Panc1 (cell line): ENCODE results near the gene BAIAP3. TPM values are rescaled to one million over a fixed set of nuclear protein-coding genes. Genes with fewer than 3 reads are reported as not detected.

Source experiments
- ATAC-seq: fragments of 200-7000 bp; cut with Tn5 transposase; 2 replicates; pipeline ENCODE4 v1.9.1; 2020; ENCODE audit warnings: mild to moderate bottlenecking, moderate library complexity
- BruUV-seq: library from RNA; stranded (reverse); fragments of 400-500 nt; replicated peaks from 2 replicates; lab custom pipeline; 2021; lab: Mats Ljungman, UMichigan
- CTCF ChIA-PET: fragments of 300-600 bp; sonication (Branson Sonifier 250); formaldehyde crosslinking; loops from one replicate; lab custom pipeline; 2022; ENCODE audit warnings: antibody characterized with exemption; lab: Charles Lee
- POLR2A ChIA-PET: fragments of 300-600 bp; sonication (Branson Sonifier 250); formaldehyde crosslinking; loops from one replicate; lab custom pipeline; 2022; ENCODE audit warnings: antibody characterized with exemption; lab: Charles Lee
- DNase-seq: peaks from one replicate; pipeline ENCODE4 v3.0.0-alpha.2; 2010; ENCODE audit warnings: low read depth, low spot score
- H3K27ac ChIP-seq: 2 replicates; pipeline ENCODE4 v1.5.1; 2011; ENCODE audit warnings: mild to moderate bottlenecking, low read length, inconsistent platforms
- H3K27me3 ChIP-seq: fragments of 200-500 bp; sonication (Bioruptor generic); 2 replicates; pipeline ENCODE4 v1.6.0; 2014; ENCODE audit warnings: low read length, inconsistent platforms; ENCODE audit not compliant: control insufficient read depth, insufficient read depth
- H3K36me3 ChIP-seq: fragments of 200-500 bp; sonication (Bioruptor generic); 2 replicates; pipeline ENCODE4 v1.5.1; 2014; ENCODE audit warnings: inconsistent platforms, mild to moderate bottlenecking, low read length, moderate library complexity; ENCODE audit not compliant: control insufficient read depth, insufficient read depth
- H3K4me1 ChIP-seq: 2 replicates; pipeline ENCODE4 v1.5.1; 2011; ENCODE audit warnings: inconsistent platforms, mild to moderate bottlenecking, low read length, moderate library complexity; ENCODE audit not compliant: control insufficient read depth, insufficient read depth
- H3K4me3 ChIP-seq, 2 experiments: 2 replicates each; pipeline ENCODE4 v1.5.1; 2011 to 2012; ENCODE audit warnings: low read depth in 2 of 2, low read length in 2 of 2, mild to moderate bottlenecking in 2 of 2, inconsistent platforms in 1 of 2, moderate library complexity in 1 of 2
- H3K9me3 ChIP-seq: fragments of 200-500 bp; sonication (Bioruptor generic); 2 replicates; pipeline ENCODE4 v1.5.1; 2014; ENCODE audit warnings: low read depth, mild to moderate bottlenecking, inconsistent platforms, low read length, moderate library complexity; ENCODE audit not compliant: control insufficient read depth, insufficient read depth
- CTCF ChIP-seq: fragments of 450-650 bp; IDR thresholded peaks from 2 replicates; pipeline ENCODE4 v1.5.1; 2017; ENCODE audit warnings: mild to moderate bottlenecking
- POLR2AphosphoS5 ChIP-seq: IDR thresholded peaks from 2 replicates; pipeline ENCODE4 v1.6.1; 2012; ENCODE audit warnings: mild to moderate bottlenecking, low read depth, low read length, moderate library complexity
- REST ChIP-seq, 2 experiments: IDR thresholded peaks; 2 replicates each; pipeline ENCODE4 v1.6.1; 2011 to 2012; ENCODE audit warnings: low read depth in 2 of 2, control low read depth in 1 of 2, low read length in 1 of 2, mild to moderate bottlenecking in 1 of 2, moderate library complexity in 1 of 2; ENCODE audit not compliant: insufficient read depth in 1 of 2
- SIN3A ChIP-seq: IDR thresholded peaks from 2 replicates; pipeline ENCODE4 v1.6.1; 2012; ENCODE audit warnings: low read depth, mild to moderate bottlenecking, low read length, moderate library complexity, borderline replicate concordance; ENCODE audit not compliant: insufficient read depth
- TCF7L2 ChIP-seq: IDR thresholded peaks from 2 replicates; pipeline ENCODE4 v1.6.1; 2011; ENCODE audit warnings: mild to moderate bottlenecking, low read depth, low read length, inconsistent platforms
- in situ Hi-C: cut with HindIII; loops from 2 replicates; pipeline ENCODE4 v1.10.0; 2016; ENCODE audit warnings: low sequenced_read_pairs, low pct_unique_long_range_greater_than_20kb
- intact Hi-C: fragments of 100-400 bp; cut with micrococcal nuclease; formaldehyde crosslinking; loops from one replicate; pipeline ENCODE4 v1.10.0; 2022; ENCODE audit not compliant: unreplicated experiment
- total RNA-seq: library from RNA; stranded (reverse); gene quantifications from one replicate; pipeline ENCODE4 v1.2.1, GENCODE V29; 2021; ENCODE audit not compliant: unreplicated experiment

Gene BAIAP3
- total RNA-seq, 1 experiment from 2014 or later, result 9.4 TPM

DNA sequence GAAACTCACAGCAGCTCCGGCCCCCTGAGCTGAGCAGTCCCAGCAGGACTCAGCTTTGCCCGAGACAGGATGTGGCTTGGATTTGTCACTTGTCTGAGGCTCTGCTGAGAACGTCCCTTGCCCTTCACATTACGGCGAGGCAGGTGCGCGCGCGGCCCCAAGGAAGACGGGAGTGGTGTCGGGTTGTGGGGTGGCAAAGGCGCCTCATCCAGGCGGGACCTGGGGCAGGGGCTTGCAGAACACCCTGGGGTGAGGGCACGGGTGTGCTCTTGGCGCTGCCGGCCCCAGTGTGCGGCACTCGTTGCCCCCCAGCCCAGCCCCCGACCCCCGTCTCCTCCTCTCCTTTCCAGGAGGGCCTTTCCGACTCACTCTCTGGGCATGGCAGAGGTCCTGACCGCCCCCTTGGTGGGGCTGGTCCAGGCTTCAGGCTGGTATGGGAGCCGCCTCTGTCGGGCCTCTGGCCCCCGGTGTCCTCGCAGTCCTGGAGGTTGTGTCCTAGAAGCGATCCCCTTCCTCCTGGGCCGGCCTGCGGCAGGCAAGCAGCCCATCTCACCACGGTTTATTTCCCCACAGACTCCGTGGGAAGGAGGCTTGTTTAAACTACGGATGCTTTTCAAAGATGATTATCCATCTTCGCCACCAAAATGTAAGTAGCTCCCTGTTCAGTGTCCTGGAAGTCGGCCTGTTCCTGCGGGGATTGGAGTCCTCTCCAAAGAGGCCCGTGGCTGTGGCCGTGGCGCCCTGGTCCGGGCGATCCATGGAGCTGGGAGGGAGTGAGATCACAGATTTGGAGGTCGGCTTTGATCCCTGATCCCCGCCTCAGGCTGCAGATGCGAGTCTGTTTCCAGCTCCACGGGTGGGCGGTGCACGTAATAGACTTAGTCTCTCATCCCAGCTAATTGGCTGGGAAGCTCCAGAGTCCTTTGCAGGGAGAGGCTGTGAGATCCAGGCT, 18.1 kb upstream of the BAIAP3 start:
- Histone ChIP-seq H3K4me1 (peaks cover 10% of the 10 kb centered on the region), H3K9me3 (no peaks in the 10 kb centered on the region), H3K36me3 (peaks cover 26% of the 10 kb centered on the region), H3K4me3 (no peak overlapping the region), H3K27ac (no peak overlapping the region), H3K27me3 (no peaks in the 10 kb centered on the region)
- no TSS peak for BruUV-seq
- in situ Hi-C loops (no loop called here), intact Hi-C loops (no loop called here)
- TF ChIP-seq SIN3A (no peak), REST (IDR thresholded peaks at IDR 0.05; ENCODE audit: insufficient read depth in 1 of 2, low read depth in 2 of 2, low read length in 1 of 2) (no peak), TCF7L2 (no peak)
- POLR2A ChIA-PET, result interaction anchor here (0.5 kb wide), 1 partner anchor 141 kb away, joined by 4 read pairs; no protein-coding TSS in a partner anchor
- ATAC-seq, result no peak
- CTCF ChIA-PET, result no interaction called here
- DNase-seq, result no peak

DNA sequence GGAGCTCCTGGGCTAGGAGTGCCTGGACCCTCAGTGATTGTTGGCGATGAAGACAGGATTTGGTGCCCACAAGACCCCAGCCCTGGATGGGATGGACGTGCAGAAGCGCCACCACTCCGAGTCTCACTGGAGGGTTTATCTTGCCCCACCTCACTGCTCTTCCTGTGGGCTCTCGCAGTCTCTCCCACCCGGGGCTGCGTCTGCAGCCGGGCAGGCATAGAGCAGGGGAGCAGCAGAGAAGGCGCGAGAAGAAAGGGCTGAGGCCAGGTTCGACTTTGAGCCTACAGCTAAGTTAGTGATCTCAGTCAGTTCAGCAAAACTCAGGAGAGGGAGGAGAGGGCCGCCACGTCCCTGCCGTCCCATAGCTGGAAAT, 17.4 kb upstream of the BAIAP3 start:
- POLR2A ChIA-PET, result interaction anchor here (0.5 kb wide), 1 partner anchor 142 kb away, joined by 4 read pairs; no protein-coding TSS in a partner anchor
- H3K27me3 ChIP-seq, result no peaks in the 10 kb centered on the region
- TF ChIP-seq TCF7L2 (no peak), POLR2AphosphoS5 (no peak), REST (IDR thresholded peaks at IDR 0.05; ENCODE audit: insufficient read depth in 1 of 2, low read depth in 2 of 2, low read length in 1 of 2) (no peak), SIN3A (no peak), CTCF (no peak)
- DNase-seq (no peak), ATAC-seq (no peak)
- BruUV-seq, result no TSS peak
- in situ Hi-C loops (no loop called here), intact Hi-C loops (no loop called here)
- no peak overlapping the region for H3K4me3 ChIP-seq
- CTCF ChIA-PET, result no interaction called here
- no peaks in the 10 kb centered on the region for H3K9me3 ChIP-seq
- H3K36me3 ChIP-seq, result peaks cover 26% of the 10 kb centered on the region
- H3K4me1 ChIP-seq, result peaks cover 10% of the 10 kb centered on the region
- H3K27ac ChIP-seq, result no peak overlapping the region
